Right lobe of liver (tissue), 4 donors: ENCODE data around the gene HPN.

ENCODE experiments used
- CTCF ChIP-seq, 4 donors: fragments of 200-600 bp in 3 of 4; fragments of 450-650 bp in 1 of 4; IDR thresholded peaks; one replicate each; pipeline versions ENCODE4 v1.5.1 to v1.8.0; 2016 to 2022; ENCODE audit warnings: antibody characterized with exemption in 4 of 4, mild to moderate bottlenecking in 2 of 4
- POLR2A ChIP-seq: fragments of 450-650 bp; IDR thresholded peaks from one replicate; pipeline ENCODE4 v1.6.1; 2017; ENCODE audit warnings: antibody characterized with exemption, mild to moderate bottlenecking
- donor health status: DM: no; HTN: no; CAD: no.
- donor health status: DM: no; HTN: no; CAD: no.
- donor health status: DM: no; HTN: yes; CAD: no.

GRCh38 chr19:35019144-35019543, 22.4 kb upstream of the HPN start:
- TF ChIP-seq POLR2A = no peak
- no peak for TF ChIP-seq CTCF (IDR thresholded peaks at IDR 0.05)
